GM11168 (cell line): Measurements from ENCODE around the gene PDIA6.

Experiments
- in situ Hi-C: fragments of 300-500 bp; cut with MboI; formaldehyde crosslinking; loops from one replicate; pipeline ENCODE4 v1.12.0; 2022; ENCODE audit warnings: low sequenced_read_pairs; ENCODE audit not compliant: unreplicated experiment

Gene PDIA6

GRCh38 chr2:10812362-10813162 lies at the start of gene PDIA6:
Gene PDIA6, minus strand, starts transcription at chr2:10812785. Its CDS starts 89 bp downstream, at chr2:10812696.
- in situ Hi-C loops: no loop called here

DNA sequence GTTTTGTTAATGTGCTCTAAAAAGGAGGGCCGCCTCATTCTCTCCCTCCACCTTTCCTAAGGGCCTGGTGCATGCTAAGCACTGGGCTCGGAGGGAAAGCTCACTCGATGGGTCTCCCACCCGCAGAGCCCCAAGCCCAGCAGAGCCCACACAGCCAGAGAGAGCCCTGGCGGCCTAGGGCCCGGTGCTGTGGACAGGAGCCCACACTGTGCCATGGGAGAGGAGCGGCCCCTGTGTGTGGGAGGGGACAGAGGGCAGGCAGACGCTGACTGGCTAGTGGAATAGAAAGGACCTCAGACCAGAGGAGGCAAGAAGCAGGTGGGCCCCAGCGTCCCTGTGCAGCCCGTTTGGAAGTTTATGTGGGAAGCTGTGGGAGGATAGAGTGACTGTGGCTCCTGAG lies 49.7 kb upstream of the PDIA6 start:
- in situ Hi-C loops: no loop called here

DNA sequence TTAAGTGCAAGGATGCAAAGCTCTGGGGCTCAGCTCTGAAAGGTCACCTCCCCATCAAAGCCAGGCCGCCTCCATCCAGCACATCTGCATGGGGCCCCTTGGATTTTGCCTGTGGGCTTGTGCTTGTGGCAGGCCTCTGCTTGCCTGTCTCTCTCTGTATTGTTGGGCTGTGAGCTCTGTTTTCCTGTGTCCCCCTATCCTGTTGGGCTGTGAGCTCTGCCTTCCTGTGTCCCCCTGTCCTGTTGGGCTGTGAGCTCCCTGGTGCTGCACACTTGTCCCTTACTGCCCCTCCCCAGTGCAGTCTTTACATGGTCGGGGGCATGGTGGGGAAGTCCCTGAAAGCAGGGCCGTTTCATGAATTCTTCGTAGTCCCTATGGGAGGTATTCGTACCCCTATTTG lies 49.2 kb upstream of the PDIA6 start:
- in situ Hi-C loops: no loop called here

DNA sequence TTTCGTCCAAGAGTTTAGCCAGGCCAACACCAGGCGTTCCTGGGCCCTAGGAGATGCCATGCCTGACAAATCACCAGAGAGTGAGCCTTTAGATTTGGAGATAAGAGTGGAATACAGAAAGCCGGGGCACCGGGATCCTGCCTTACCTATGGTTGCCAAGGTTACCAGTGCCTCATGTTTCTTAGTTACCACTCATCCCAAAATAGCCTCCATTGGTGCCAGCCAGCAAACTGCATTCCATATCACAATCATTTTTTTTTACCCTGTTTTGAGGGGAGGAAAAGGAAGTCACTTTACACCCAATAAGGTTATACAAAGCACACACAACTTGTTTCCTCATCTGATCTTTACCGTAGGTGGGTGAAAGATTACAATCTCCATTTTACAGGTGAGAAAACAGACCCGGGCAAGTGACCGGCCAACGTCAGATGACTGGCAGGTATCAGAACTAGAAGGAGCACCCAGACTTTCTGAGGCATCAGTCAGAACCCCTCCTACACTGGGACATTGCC lies 48.3 kb upstream of the PDIA6 start:
- in situ Hi-C loops: no loop called here

- in situ Hi-C loops: no loop called here
Observed at GRCh38 chr2:10860081-10860813, 47.7 kb upstream of the PDIA6 start.

- in situ Hi-C loops: no loop called here
Observed at GRCh38 chr2:10859278-10859677, 46.7 kb upstream of the PDIA6 start.

DNA sequence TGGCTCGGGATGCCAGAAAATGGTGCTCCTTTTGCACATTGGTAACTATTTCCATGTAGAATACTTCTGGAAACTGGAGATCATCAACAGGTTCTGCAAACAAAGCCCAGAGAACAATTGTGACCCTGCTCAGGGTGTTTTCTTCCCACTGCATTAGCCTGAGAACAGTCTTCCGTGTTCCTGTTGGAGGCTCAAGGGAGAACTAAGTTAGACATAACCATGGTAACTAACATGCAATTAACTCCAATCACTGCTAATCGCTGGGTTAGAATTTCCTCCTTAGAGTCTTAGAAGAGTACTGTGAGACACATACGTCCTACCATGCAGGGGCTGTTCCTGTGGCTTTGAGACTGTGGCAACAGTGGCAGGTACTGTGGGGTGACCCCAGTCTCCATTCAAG lies 36.0 kb upstream of the PDIA6 start:
- in situ Hi-C loops: no loop called here

DNA sequence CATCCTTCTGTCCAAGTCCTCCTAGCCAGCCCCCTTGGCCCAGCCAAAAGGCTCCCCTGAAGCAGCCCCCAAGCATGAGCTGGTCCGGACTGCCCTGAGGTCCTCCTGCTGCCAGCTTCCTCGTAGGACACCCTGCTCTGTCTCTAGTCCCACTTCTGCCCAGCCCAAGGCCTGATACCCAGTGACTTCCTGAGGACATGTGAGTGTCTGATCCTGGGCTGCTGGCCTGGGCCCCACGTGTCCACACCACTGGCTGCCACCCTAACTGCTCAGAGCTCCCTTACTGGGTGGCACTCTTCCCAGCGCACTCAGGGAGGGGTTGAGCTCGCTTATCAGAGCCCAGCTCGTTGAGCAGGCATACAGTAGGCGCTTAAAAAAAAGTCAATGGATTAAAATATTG lies 34.4 kb upstream of the PDIA6 start:
- in situ Hi-C loops: no loop called here

DNA sequence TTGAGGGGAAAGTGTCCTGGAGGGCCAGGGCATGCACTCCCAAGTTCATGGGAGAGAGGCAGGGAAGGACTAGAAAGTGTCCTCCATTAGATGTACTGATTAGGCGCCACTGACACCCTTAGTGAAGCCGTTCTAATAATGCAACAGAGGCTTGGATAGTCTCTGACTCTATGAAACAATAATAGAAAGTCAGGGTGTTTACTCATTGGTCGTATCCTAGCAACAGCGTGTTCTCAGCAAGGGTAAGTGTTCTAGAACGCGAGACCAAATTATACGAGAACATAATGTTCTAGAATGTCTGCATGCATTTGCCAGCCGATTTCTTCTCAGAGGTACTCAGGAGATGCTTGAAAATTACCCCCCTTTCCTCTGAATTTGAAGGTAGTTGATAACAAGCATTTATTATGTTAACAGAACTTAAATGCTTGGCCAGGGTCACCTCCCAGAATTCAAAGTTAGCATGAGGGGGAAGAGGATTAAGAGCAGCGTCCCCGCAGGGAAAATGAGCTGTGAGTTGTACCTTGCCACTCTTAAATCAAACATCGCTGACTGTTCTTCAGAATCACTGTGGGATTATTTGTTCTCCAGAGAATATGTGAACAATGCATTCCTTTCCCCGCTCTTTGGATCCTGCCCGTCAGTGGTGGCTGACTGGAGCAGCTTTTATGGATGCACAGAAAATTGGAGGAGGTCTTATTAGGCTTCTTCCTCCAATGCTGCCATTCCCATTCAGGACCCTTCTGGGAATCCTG lies 33.7 kb upstream of the PDIA6 start:
- in situ Hi-C loops: no loop called here

GRCh38 chr2:10845640-10846039 lies 33.1 kb upstream of the PDIA6 start:
- in situ Hi-C loops: no loop called here

- in situ Hi-C loops: no loop called here
Observed at GRCh38 chr2:10844097-10844496, 31.5 kb upstream of the PDIA6 start.

GRCh38 chr2:10842506-10842905 lies 29.9 kb upstream of the PDIA6 start:
- in situ Hi-C loops: no loop called here

GRCh38 chr2:10841547-10842219 lies 29.1 kb upstream of the PDIA6 start:
- in situ Hi-C loops: no loop called here

- in situ Hi-C loops: loop anchor here (5.0 to 10.0 kb wide), 2 partner anchors 57 to 285 kb away; no protein-coding TSS in a partner anchor
Observed at GRCh38 chr2:10839813-10840212, 27.2 kb upstream of the PDIA6 start.

DNA sequence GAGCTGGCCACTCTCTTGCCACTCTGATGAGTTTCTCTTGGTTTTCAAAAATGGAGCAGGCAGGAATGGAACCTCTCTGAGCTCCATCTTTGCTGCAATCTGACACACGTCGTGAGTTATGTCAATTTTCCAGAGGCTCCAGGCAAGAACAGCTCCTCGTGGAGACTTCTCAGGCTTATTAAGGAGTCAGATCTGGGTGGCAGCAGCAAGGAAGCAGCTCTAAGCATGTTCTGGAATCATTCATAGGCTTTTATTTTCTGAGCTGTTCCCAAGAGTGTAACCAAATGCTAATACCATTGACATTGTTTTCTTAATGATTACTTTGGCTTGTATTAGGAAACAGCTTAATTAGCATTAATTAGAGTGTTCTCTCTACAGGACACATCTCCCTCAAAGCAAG lies 26.1 kb upstream of the PDIA6 start:
- in situ Hi-C loops: loop anchor here (5.0 to 10.0 kb wide), 2 partner anchors 59 to 286 kb away; no protein-coding TSS in a partner anchor

GRCh38 chr2:10837298-10838266 lies 25.0 kb upstream of the PDIA6 start:
- in situ Hi-C loops: loop anchor here (5.0 to 10.0 kb wide), 2 partner anchors 60 to 287 kb away; no protein-coding TSS in a partner anchor

DNA sequence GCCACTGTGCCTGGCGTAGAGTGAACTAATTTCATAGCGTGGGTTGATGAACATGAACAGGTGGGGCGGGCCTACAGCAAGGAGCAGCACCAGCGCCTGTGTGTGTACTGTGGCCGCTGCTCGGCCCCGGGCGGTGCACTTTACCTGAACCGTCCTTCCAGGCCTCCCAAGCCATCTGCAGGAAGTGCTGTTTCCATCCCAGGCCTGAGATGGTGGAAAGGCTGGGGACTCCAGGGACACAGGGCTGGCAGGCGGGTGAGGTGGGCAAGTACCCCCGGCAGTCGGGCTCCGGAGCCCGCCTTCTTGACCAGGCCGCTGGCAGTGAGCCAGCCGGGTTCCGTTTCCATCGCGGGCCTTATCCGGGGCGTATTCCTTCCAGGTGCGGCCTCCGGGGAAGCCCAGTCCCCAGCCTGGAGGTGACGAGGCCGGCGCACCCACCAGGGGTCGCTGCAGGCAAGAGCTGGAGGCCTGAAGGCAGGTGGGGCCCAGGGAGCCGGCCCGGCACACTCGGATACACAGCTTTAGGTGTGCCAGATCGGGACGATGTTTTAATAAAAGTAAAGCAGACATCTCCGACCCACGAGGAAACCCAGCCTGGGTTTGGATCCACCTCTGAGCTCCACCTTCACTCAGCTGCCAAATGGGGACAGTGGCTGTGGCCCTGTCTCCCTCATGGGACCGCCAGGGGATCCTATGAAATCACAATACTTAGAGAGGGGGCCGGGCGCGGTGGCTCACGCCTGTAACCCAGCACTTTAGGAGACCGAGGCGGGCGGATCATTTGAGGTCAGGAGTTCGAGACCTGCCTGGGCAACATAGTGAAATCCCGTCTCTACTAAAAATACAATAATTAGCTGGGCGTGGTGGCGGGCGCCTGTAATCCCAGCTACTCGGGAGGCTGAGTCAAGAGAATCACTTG lies 22.7 kb upstream of the PDIA6 start:
- in situ Hi-C loops: loop anchor here (5.0 to 10.0 kb wide), 2 partner anchors 62 to 289 kb away; no protein-coding TSS in a partner anchor
